Fibroblast of skin of back (primary cell): ENCODE data around the gene NDUFV1.
"Not testable (repeated sequence)": the region's sequence is repeated elsewhere in the genome, so short reads cannot be mapped to it uniquely, and the experiment has no call there.

Source experiments
- DNase-seq: peaks from one replicate; pipeline ENCODE4 v3.0.0-alpha.2; 2013

NDUFV1 gene

DNA sequence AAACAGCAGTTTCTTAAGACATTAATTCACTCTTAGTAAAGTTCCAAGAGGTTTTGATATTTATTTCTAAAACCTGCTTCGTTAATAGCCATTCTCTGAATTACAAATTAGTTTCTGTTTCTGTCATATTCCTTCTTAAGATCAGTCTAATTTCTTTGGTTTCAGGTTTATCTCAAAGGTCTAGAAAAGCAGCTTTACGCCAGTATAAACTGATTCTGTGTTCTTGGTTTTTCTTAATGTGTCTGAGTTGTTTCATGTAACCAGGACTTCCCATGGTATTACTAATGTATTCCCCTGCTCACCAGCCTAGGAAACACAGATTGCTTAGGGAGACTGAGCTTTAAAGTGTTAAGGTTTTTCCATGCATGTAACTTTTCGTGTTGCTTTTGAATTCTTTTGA lies 50.6 kb downstream of the NDUFV1 start:
- no peak for DNase-seq

DNA sequence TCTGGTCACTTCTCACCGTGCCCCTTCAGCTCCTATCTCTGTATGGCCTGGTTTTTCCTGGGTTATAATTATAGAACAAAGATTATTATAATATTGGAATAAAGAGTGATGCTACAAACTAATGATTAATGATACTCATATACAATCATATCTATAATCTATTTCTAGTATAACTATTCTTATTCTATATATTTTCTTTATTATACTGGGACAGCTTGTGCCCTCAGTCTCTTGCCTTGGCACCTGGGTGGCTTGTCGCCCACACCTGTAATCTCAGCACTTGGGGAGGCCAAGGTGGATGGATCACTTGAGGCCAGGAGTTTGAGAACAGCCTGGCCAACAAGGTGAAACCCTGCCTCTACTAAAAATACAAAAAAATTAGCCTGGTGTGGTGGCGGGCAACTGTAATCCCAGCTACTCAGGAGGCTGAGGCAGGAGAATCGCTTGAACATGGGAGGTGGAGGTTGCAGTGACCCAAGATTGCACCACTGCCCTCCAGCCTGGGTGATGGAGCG lies 53.0 kb downstream of the NDUFV1 start:
- not testable (repeated sequence) for DNase-seq

- DNase-seq, result not testable (repeated sequence)
Measured at GRCh38 chr11:67660752-67661151, 54.0 kb downstream of the NDUFV1 start.
